IPS-18a (cell line): ENCODE results near the gene FSD2.

Source experiments
- H3K27ac ChIP-seq: one replicate; pipeline ENCODE4 v1.5.1; 2013; ENCODE audit warnings: low read length
- H3K27me3 ChIP-seq: one replicate; pipeline ENCODE4 v1.6.1; 2013; ENCODE audit warnings: mild to moderate bottlenecking, low read length; ENCODE audit not compliant: control insufficient read depth, insufficient read depth
- H3K36me3 ChIP-seq: one replicate; pipeline ENCODE4 v1.6.1; 2013; ENCODE audit warnings: low read depth, low read length; ENCODE audit not compliant: control insufficient read depth
- H3K4me1 ChIP-seq: one replicate; pipeline ENCODE4 v1.6.1; 2013; ENCODE audit warnings: low read depth, low read length; ENCODE audit not compliant: control insufficient read depth
- H3K4me3 ChIP-seq: one replicate; pipeline ENCODE4 v1.5.1; 2013; ENCODE audit warnings: low read length
- H3K9ac ChIP-seq: one replicate; pipeline ENCODE4 v1.6.1; 2013; ENCODE audit warnings: mild to moderate bottlenecking, low read length, moderate library complexity
- H3K9me3 ChIP-seq: one replicate; pipeline ENCODE4 v1.6.1; 2013; ENCODE audit warnings: low read depth, low read length; ENCODE audit not compliant: control insufficient read depth

Gene FSD2

GRCh38 chr15:82750831-82751180, 55.1 kb downstream of the FSD2 start:
- peaks cover 14% of the 10 kb centered on the region for H3K36me3 ChIP-seq
- H3K9ac ChIP-seq: peak overlapping the region; percentile 77
- no peaks in the 10 kb centered on the region for H3K27me3 ChIP-seq
- no peaks in the 10 kb centered on the region for H3K4me1 ChIP-seq
- no peaks in the 10 kb centered on the region for H3K9me3 ChIP-seq
- H3K27ac ChIP-seq: peak overlapping the region; percentile 5
- H3K4me3 ChIP-seq: peak overlapping the region; percentile 99

GRCh38 chr15:82749951-82750830, 55.7 kb downstream of the FSD2 start:
- Histone ChIP-seq H3K27ac (peak overlapping the region; percentile 5), H3K9ac (peak overlapping the region; percentile 77)

GRCh38 chr15:82748315-82748714, 57.6 kb downstream of the FSD2 start:
- Histone ChIP-seq H3K9ac (no peak overlapping the region), H3K9me3 (no peaks in the 10 kb centered on the region), H3K4me3 (no peak overlapping the region)

More at GRCh38 chr15:82749951-82750830, 55.7 kb downstream of the FSD2 start:
- H3K27me3 ChIP-seq: no peaks in the 10 kb centered on the region
- no peaks in the 10 kb centered on the region for H3K9me3 ChIP-seq
- H3K4me3 ChIP-seq: peak overlapping the region; percentile 99
- peaks cover 9% of the 10 kb centered on the region for H3K36me3 ChIP-seq
- no peaks in the 10 kb centered on the region for H3K4me1 ChIP-seq

GRCh38 chr15:82743810-82744209, 62.1 kb downstream of the FSD2 start:
- no peak overlapping the region for H3K27ac ChIP-seq
- no peaks in the 10 kb centered on the region for H3K9me3 ChIP-seq
- no peaks in the 10 kb centered on the region for H3K4me1 ChIP-seq
- no peaks in the 10 kb centered on the region for H3K27me3 ChIP-seq
- H3K36me3 ChIP-seq: no peaks in the 10 kb centered on the region
- no peak overlapping the region for H3K9ac ChIP-seq
- H3K4me3 ChIP-seq: no peak overlapping the region

More at GRCh38 chr15:82748315-82748714, 57.6 kb downstream of the FSD2 start:
- H3K27me3 ChIP-seq: no peaks in the 10 kb centered on the region
- H3K27ac ChIP-seq: no peak overlapping the region
- no peaks in the 10 kb centered on the region for H3K4me1 ChIP-seq
- H3K36me3 ChIP-seq: no peaks in the 10 kb centered on the region

- Histone ChIP-seq H3K9ac (no peak overlapping the region), H3K27me3 (no peaks in the 10 kb centered on the region), H3K27ac (no peak overlapping the region), H3K4me1 (no peaks in the 10 kb centered on the region), H3K9me3 (no peaks in the 10 kb centered on the region), H3K4me3 (no peak overlapping the region), H3K36me3 (no peaks in the 10 kb centered on the region)
Observed at GRCh38 chr15:82742134-82742533, 63.7 kb downstream of the FSD2 start.

- H3K9ac ChIP-seq: no peak overlapping the region
- H3K27ac ChIP-seq: no peak overlapping the region
- H3K4me3 ChIP-seq: no peak overlapping the region
- no peaks in the 10 kb centered on the region for H3K9me3 ChIP-seq
- no peaks in the 10 kb centered on the region for H3K4me1 ChIP-seq
- no peaks in the 10 kb centered on the region for H3K36me3 ChIP-seq
- no peaks in the 10 kb centered on the region for H3K27me3 ChIP-seq
Observed at GRCh38 chr15:82739086-82739485, 66.8 kb downstream of the FSD2 start.

- Histone ChIP-seq H3K36me3 (no peaks in the 10 kb centered on the region), H3K9ac (no peak overlapping the region), H3K9me3 (no peaks in the 10 kb centered on the region), H3K27me3 (no peaks in the 10 kb centered on the region), H3K27ac (no peak overlapping the region), H3K4me3 (no peak overlapping the region), H3K4me1 (no peaks in the 10 kb centered on the region)
Observed at GRCh38 chr15:82737975-82738374, 67.9 kb downstream of the FSD2 start.

GRCh38 chr15:82731527-82731926, 74.3 kb downstream of the FSD2 start:
- Histone ChIP-seq H3K27ac (no peak overlapping the region), H3K4me1 (no peaks in the 10 kb centered on the region), H3K9ac (no peak overlapping the region), H3K4me3 (no peak overlapping the region), H3K36me3 (no peaks in the 10 kb centered on the region), H3K9me3 (no peaks in the 10 kb centered on the region), H3K27me3 (no peaks in the 10 kb centered on the region)

- Histone ChIP-seq H3K27me3 (no peaks in the 10 kb centered on the region), H3K4me3 (no peak overlapping the region), H3K9me3 (no peaks in the 10 kb centered on the region), H3K9ac (no peak overlapping the region), H3K4me1 (no peaks in the 10 kb centered on the region), H3K36me3 (no peaks in the 10 kb centered on the region), H3K27ac (no peak overlapping the region)
Observed at GRCh38 chr15:82730022-82730530, 75.8 kb downstream of the FSD2 start.

GRCh38 chr15:82726816-82727215, 79.1 kb downstream of the FSD2 start:
- no peak overlapping the region for H3K4me3 ChIP-seq
- H3K4me1 ChIP-seq: no peaks in the 10 kb centered on the region
- no peak overlapping the region for H3K9ac ChIP-seq
- H3K9me3 ChIP-seq: no peaks in the 10 kb centered on the region
- H3K27ac ChIP-seq: no peak overlapping the region
- no peaks in the 10 kb centered on the region for H3K36me3 ChIP-seq
- H3K27me3 ChIP-seq: no peaks in the 10 kb centered on the region

GRCh38 chr15:82715003-82715402, 90.9 kb downstream of the FSD2 start:
- H3K4me3 ChIP-seq: no peak overlapping the region
- no peak overlapping the region for H3K9ac ChIP-seq
- no peaks in the 10 kb centered on the region for H3K36me3 ChIP-seq
- H3K9me3 ChIP-seq: no peaks in the 10 kb centered on the region
- no peak overlapping the region for H3K27ac ChIP-seq
- peaks cover 8% of the 10 kb centered on the region for H3K27me3 ChIP-seq
- no peaks in the 10 kb centered on the region for H3K4me1 ChIP-seq

GRCh38 chr15:82714016-82714415, 91.9 kb downstream of the FSD2 start:
- Histone ChIP-seq H3K4me1 (peaks cover 1% of the 10 kb centered on the region), H3K36me3 (no peaks in the 10 kb centered on the region), H3K9ac (no peak overlapping the region), H3K9me3 (no peaks in the 10 kb centered on the region), H3K27me3 (peaks cover 8% of the 10 kb centered on the region), H3K4me3 (no peak overlapping the region), H3K27ac (no peak overlapping the region)
